Nephron (organoid): ENCODE results near the gene ACP7.
A peak's percentile ranks its signal among the peaks of the same experiment; 100 is the strongest.
"Not testable (repeated sequence)": the region's sequence is repeated elsewhere in the genome, so short reads cannot be mapped to it uniquely, and the experiment has no call there.

ENCODE experiments used
- H3K27ac Mint-ChIP-seq, 3 experiments: 2 replicates each; pipeline ENCODE4 v1.8.0; 2020; ENCODE audit warnings: mixed read lengths in 3 of 3, mild to moderate bottlenecking in 2 of 3, moderate library complexity in 1 of 3
- H3K27me3 Mint-ChIP-seq: 2 replicates; pipeline ENCODE4 v1.8.0; 2021; ENCODE audit warnings: low read depth, mild to moderate bottlenecking, moderate library complexity, mixed read lengths
- H3K36me3 Mint-ChIP-seq: 2 replicates; pipeline ENCODE4 v1.8.0; 2020; ENCODE audit warnings: low read depth, mixed read lengths
- H3K4me1 Mint-ChIP-seq: 2 replicates; pipeline ENCODE4 v1.8.0; 2020; ENCODE audit warnings: mixed read lengths
- H3K4me3 Mint-ChIP-seq, 3 experiments: 2 replicates each; pipeline ENCODE4 v1.8.0; 2020; ENCODE audit warnings: mild to moderate bottlenecking in 3 of 3, mixed read lengths in 3 of 3, moderate library complexity in 2 of 3
- H3K9me3 Mint-ChIP-seq: 2 replicates; pipeline ENCODE4 v1.8.0; 2020; ENCODE audit warnings: mixed read lengths
- TF ChIP-seq, protein P1 (sequence below), 3 experiments: fragments of 200-600 bp; sonication (generic); IDR thresholded peaks; one replicate each; pipeline ENCODE4 v1.5.0; 2021; ENCODE audit warnings: antibody characterized with exemption in 3 of 3; ENCODE audit not compliant: unreplicated experiment in 3 of 3

The ACP7 gene

DNA sequence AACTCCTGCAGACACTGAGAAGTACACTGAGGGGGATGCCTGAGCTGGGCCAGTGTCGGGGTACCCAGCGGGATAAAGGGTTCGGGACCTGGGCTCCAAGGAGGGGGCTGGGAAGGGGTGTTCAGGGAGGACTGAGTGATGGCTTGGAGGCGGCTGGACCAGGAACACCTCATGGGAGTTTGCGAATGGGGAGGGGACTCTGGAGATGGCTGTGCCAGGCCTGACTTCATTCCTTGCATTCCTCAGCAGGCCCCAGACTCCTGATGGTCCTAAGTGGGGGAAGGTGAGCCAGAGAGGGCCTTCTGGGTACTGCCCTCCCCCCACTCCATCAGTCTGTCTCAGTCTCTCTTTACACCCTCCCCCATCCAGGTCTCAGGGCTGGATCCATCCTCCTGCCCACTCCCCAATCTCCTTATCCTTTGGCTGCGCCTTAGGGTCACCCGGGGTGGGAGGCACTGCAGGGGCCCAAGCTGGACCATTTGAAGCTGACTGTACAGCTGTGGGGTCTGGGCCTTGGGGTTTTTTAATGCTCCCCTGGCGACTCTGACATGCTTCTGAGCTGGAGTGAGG is 55.2 kb downstream of the ACP7 start:
- Mint-ChIP-seq H3K9me3 (no peaks in the 10 kb centered on the region), H3K27me3 (no peaks in the 10 kb centered on the region), H3K36me3 (no peaks in the 10 kb centered on the region), H3K27ac (peak overlapping the region; percentile 44 to 68 (median 44)), H3K4me3 (no peak overlapping the region), H3K4me1 (peaks cover 46% of the 10 kb centered on the region)
- TF ChIP-seq, protein P1, sequence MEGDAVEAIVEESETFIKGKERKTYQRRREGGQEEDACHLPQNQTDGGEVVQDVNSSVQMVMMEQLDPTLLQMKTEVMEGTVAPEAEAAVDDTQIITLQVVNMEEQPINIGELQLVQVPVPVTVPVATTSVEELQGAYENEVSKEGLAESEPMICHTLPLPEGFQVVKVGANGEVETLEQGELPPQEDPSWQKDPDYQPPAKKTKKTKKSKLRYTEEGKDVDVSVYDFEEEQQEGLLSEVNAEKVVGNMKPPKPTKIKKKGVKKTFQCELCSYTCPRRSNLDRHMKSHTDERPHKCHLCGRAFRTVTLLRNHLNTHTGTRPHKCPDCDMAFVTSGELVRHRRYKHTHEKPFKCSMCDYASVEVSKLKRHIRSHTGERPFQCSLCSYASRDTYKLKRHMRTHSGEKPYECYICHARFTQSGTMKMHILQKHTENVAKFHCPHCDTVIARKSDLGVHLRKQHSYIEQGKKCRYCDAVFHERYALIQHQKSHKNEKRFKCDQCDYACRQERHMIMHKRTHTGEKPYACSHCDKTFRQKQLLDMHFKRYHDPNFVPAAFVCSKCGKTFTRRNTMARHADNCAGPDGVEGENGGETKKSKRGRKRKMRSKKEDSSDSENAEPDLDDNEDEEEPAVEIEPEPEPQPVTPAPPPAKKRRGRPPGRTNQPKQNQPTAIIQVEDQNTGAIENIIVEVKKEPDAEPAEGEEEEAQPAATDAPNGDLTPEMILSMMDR (IDR thresholded peaks at IDR 0.05; ENCODE audit: unreplicated experiment in 3 of 3) = no peak

DNA sequence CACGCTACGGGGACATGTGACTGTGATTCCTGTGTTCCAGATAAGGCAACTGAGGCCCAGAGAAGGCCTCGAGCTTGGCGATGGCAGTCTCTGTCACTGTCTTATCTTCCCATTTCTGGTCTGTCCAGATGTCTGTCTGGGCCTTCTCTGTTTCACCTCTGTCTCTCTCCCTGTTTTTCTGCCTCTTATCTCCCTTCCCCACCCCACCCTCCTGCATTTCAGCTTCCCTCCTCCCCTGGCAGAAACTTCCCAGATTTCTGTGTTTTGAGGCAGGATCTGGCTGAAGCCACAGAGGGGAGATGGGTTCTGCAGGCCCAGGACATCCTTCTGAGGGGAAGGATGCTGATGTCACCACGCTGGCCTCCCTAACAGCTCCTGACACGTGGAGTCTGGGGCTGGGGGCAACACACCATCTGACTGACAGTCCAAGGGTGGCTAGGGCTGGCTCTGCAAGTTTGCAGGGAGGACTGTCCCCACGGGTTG is 55.8 kb downstream of the ACP7 start:
- H3K27ac Mint-ChIP-seq = peak overlapping the region; percentile 44 to 68 (median 44)

DNA sequence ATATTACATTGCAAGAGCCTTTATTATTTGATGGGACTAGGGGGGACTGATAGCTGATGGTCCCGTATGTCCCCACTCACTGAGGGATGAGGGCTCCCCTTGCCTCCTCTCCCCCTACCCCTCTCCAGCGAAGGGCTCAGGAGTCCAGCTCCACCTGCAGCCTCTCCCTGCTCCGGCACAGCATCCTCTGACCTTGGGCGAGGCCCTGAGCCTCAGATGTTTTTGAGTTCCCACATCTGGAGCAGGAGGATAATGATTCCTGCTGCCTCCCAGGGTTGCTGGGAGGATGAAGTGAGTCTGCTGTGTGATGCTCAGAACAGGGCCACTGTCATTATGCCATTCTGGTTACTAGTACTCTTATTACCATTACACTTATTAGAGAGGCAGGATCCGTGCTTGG is 56.4 kb downstream of the ACP7 start:
- TF ChIP-seq, protein P1 (IDR thresholded peaks at IDR 0.05; ENCODE audit: unreplicated experiment in 3 of 3) = no peak
- Mint-ChIP-seq H3K27me3 (no peaks in the 10 kb centered on the region), H3K4me3 (no peak overlapping the region), H3K27ac (peak overlapping the region; percentile 44 to 70 (median 68)), H3K36me3 (no peaks in the 10 kb centered on the region), H3K9me3 (no peaks in the 10 kb centered on the region), H3K4me1 (peaks cover 53% of the 10 kb centered on the region)

More for the DNA sequence above, 55.8 kb downstream of the ACP7 start:
- H3K4me1 Mint-ChIP-seq = peaks cover 51% of the 10 kb centered on the region
- H3K4me3 Mint-ChIP-seq = no peak overlapping the region
- TF ChIP-seq, protein P1 (IDR thresholded peaks at IDR 0.05; ENCODE audit: unreplicated experiment in 3 of 3) = no peak
- no peaks in the 10 kb centered on the region for H3K36me3 Mint-ChIP-seq
- H3K9me3 Mint-ChIP-seq = no peaks in the 10 kb centered on the region
- no peaks in the 10 kb centered on the region for H3K27me3 Mint-ChIP-seq

DNA sequence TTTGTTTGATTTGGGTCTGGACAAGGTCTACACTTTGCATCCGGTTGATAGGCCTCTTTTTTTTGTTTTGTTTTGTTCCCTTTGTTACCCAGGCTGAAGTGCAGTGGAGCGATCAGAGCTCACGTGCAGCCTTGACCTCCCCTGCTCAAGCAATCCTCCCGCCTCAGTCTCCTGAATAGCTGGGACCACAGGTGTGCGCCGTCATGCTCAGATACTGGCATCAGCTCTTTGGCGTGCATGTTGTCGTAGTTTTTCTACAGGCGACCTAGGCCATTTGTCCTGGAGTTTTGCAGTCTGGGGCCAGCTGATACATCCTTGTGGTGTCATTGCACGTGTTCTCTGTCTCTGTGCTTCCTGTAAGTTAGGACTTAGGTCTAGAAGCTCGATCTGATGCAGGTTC is 57.8 kb downstream of the ACP7 start:
- Mint-ChIP-seq H3K36me3 (peaks cover 4% of the 10 kb centered on the region), H3K27ac (peak overlapping the region; percentile 35 to 55 (median 42)), H3K4me3 (no peak overlapping the region), H3K9me3 (no peaks in the 10 kb centered on the region), H3K4me1 (peaks cover 53% of the 10 kb centered on the region), H3K27me3 (no peaks in the 10 kb centered on the region)
- TF ChIP-seq, protein P1 (IDR thresholded peaks at IDR 0.05; ENCODE audit: unreplicated experiment in 3 of 3) = no peak

DNA sequence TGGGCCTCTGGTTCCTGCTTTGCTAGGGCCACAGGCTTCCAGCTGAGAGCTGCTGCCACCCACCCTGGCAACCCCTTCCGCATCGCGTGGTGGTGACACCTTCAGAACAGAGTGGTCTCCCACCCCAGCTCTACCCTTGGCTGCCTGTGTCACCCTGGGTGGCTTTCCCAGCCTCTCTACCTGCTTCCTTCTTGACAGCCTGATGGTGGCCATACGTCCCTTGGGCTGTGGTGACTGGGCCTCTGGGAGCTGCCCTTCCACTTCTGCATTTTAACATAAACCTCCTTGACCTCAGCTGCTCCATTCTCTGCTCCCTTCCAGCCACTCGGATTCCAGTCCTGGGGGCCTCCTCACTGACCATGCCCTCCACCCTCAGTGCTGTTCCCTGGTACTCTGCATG is 58.5 kb downstream of the ACP7 start:
- TF ChIP-seq, protein P1 (IDR thresholded peaks at IDR 0.05; ENCODE audit: unreplicated experiment in 3 of 3) = no peak
- H3K4me3 Mint-ChIP-seq = no peak overlapping the region
- H3K27ac Mint-ChIP-seq = peak overlapping the region in 1 of 3 experiments; percentile 66
- no peaks in the 10 kb centered on the region for H3K9me3 Mint-ChIP-seq
- no peaks in the 10 kb centered on the region for H3K27me3 Mint-ChIP-seq
- peaks cover 51% of the 10 kb centered on the region for H3K4me1 Mint-ChIP-seq
- H3K36me3 Mint-ChIP-seq = peaks cover 7% of the 10 kb centered on the region

DNA sequence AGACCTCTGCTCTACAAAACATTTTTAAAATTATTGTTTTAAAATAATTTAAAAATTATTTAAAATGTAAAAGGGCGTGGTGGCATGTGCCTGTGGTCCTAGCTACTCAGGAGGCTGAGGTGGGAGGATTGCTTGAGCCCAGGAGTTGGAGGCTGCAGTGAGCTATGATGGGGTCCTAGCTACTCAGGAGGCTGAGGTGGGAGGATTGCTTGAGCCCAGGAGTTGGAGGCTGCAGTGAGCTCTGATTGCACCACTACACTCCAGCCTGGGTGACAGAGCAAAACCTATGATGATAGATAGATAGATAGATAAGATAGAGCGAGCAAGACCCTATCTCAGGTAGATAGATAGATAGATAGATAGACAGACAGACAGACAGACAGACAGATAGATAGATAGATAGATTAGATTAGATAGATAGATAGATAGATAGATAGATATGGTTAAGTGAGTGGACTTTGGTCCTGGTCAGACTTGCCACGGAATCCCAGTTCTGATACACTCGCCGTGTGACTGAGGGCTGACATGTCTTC is 59.7 kb downstream of the ACP7 start:
- Mint-ChIP-seq H3K4me1 (peaks cover 46% of the 10 kb centered on the region), H3K27ac (peak overlapping the region; percentile 87 to 91 (median 88)), H3K36me3 (peaks cover 13% of the 10 kb centered on the region)
- H3K9me3 Mint-ChIP-seq, H3K4me3 Mint-ChIP-seq, H3K27me3 Mint-ChIP-seq: not testable (repeated sequence)
